Activated CD8-positive, alpha-beta memory T cell treated with anti-CD3 and anti-CD28 coated beads, Interleukin-2, amount 10 ng/mL, durations not matched to agents 7 days and 5 days (primary cell): ENCODE data around the gene EML1. TPM values are rescaled to one million over a fixed set of nuclear protein-coding genes. Genes with fewer than 3 reads are reported as not detected.

Experiments used
- ATAC-seq: fragments of 150-1000 bp; cut with Tn5 transposase; one replicate; pipeline ENCODE4 v1.10.0; 2021; ENCODE audit warnings: moderate library complexity
- CTCF ChIA-PET: fragments of 350-600 bp; sonication (Branson Sonifier 250); formaldehyde crosslinking; loops from one replicate; lab custom pipeline; 2021; ENCODE audit warnings: antibody characterized with exemption; lab: Charles Lee
- DNase-seq: peaks from one replicate; pipeline ENCODE4 v3.0.0-alpha.2; 2020
- H3K27ac Mint-ChIP-seq: one replicate; pipeline ENCODE4 v1.8.0; 2021; ENCODE audit warnings: mild to moderate bottlenecking, mixed read lengths
- H3K27me3 Mint-ChIP-seq: one replicate; pipeline ENCODE4 v1.8.0; 2021; ENCODE audit warnings: mixed read lengths
- H3K36me3 Mint-ChIP-seq: one replicate; pipeline ENCODE4 v1.8.0; 2021; ENCODE audit warnings: mild to moderate bottlenecking, mixed read lengths
- H3K4me1 Mint-ChIP-seq: one replicate; pipeline ENCODE4 v1.8.0; 2021; ENCODE audit warnings: mixed read lengths
- H3K4me3 Mint-ChIP-seq: one replicate; pipeline ENCODE4 v1.8.0; 2021; ENCODE audit warnings: mild to moderate bottlenecking, moderate library complexity, mixed read lengths
- H3K9me3 Mint-ChIP-seq: one replicate; pipeline ENCODE4 v1.8.0; 2022; ENCODE audit warnings: low read depth, mixed read lengths
- total RNA-seq, 2 experiments: library from RNA; stranded (reverse); gene quantifications; one replicate each; pipeline ENCODE4 v1.2.3, GENCODE V29; 2021

Gene EML1
- total RNA-seq, 2 experiments from 2014 or later = not detected

- Mint-ChIP-seq H3K4me3 (no peak overlapping the region), H3K4me1 (peaks cover 19% of the 10 kb centered on the region), H3K27ac (no peak overlapping the region), H3K36me3 (no peaks in the 10 kb centered on the region), H3K9me3 (no peaks in the 10 kb centered on the region), H3K27me3 (peaks cover 30% of the 10 kb centered on the region)
- CTCF ChIA-PET = interaction anchor here (1.0 kb wide), 1 partner anchor 21 kb away, joined by 3 read pairs; no protein-coding TSS in a partner anchor
- no peak for DNase-seq
- ATAC-seq = no peak
Measured at GRCh38 chr14:99751539-99752485, 41.4 kb upstream of the EML1 start.

DNA sequence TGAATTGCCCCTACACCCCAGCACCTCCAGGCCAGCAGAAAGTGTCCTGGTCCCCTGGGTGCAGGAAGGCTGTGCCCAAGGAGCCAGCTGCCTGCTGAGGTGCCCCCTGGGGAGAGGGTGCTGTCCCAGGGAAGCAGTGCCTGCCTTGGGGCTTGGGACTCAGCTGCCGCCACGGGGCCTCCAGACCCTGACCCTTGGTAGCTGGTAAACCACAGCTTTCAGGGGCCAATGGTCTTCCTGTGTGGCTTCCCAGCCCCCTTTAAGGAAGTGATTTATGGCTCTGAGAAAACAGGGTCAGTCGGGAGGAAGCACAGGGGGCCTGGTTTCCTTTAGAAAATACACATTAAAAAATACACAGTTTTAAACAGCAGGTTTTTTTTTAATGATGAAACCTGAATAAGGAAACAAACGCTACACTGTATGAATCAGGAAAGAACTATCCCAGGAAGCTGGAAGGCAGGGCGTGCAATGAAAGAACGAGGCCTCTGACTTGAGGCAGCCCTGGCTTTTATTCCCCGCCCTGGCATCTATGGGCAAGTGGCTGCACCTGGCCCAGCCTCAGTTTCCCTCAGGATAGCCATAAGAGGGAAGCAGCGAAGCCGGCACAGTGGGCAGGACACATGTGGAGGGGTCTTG is 40.6 kb upstream of the EML1 start:
- Mint-ChIP-seq H3K27ac (no peak overlapping the region), H3K9me3 (no peaks in the 10 kb centered on the region), H3K4me1 (peaks cover 19% of the 10 kb centered on the region), H3K36me3 (no peaks in the 10 kb centered on the region), H3K4me3 (no peak overlapping the region), H3K27me3 (peaks cover 30% of the 10 kb centered on the region)
- ATAC-seq (no peak), DNase-seq (no peak)
- CTCF ChIA-PET = no interaction called here

DNA sequence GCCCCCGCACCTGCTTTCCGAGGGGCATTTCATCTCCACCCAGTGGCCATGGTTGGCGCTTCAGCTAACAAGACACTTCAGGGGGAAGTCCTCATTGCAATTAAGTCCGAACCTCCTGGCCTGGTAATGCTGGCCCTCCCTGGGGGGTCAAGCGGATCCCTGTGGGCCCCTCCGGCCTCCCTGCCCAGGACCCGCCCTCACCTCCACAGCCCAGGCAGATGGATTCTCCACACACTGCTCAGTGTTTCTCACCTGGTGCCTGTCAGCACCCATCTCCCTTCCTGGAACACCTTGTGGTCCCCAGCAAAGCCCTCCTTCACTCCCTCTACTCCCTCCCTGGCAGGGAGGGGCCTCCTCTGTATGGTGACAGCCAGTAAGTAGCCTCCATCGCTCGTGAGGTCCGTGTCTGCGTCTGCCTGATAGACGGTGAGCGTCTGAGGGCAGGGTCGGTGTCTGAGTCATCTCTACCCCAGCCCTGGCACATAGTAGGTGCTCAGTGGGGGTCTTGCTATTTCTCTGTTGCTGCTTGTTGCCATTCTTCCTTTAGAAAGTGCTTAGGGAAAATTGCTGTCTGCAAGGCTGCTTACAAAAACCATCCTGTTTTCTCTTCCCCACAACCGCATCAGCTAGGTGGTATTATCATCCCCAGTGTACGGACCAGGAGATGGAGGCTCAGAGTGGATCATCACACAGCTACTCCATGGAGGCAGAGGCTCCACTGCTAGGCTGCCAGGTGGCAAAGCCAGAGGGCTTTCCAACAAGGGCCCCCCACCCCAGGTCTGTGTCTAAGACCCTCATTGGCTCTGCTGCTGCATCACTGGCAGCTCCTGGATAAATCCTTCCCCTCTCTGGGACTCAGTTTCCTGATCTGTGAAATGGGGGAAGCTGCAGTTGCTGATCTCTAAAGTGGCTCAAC is 39.7 kb upstream of the EML1 start:
- Mint-ChIP-seq H3K36me3 (no peaks in the 10 kb centered on the region), H3K27me3 (peaks cover 30% of the 10 kb centered on the region), H3K27ac (no peak overlapping the region), H3K4me1 (peaks cover 23% of the 10 kb centered on the region), H3K9me3 (no peaks in the 10 kb centered on the region), H3K4me3 (no peak overlapping the region)
- ATAC-seq (no peak), DNase-seq (no peak)
- CTCF ChIA-PET = interaction anchor here (1.0 kb wide), 1 partner anchor 23 kb away, joined by 4 read pairs; no protein-coding TSS in a partner anchor

DNA sequence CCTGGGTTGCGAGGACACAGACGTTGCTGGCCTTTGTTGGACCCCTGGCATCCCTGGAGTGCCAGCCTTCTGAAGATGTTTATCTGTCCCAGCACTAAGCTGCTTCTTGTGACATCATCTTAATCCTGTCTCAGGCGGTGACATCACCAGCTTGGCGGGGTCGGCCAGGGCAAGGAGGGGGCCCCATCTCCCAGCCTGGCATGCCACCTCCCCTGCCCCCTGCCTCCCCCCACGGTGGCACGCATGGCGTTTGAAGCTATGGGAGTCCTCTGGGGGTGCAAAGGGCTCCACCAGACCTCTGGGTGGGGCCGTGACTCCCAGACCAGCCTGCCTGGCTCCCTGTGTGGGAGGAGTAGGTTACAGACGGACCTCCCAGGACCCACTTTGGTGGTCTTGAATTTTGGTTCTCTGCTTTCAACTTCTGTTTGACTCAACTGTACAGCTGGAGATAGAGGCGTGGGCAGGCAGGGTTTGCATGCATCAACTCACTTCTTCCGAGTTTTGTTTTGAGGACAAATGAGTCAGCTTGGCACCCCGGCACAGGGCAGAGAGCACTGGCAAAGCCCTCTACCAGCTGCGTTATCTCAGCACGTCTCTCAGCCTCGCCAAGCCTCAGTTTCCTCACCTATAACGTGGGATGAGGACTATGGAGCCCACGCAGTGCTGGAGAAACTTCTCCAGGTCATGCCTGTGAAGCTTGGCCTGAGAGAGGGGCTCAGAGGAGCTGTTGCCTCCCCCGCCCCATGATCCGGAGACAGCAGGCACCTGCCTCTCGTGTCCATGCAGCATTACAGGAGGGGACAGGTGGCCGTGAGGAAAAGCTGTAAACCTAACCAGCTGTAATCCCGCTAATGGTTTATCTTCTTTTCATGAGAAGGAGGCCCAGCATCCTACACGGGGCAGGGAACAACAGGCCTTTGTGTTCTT is 38.8 kb upstream of the EML1 start:
- H3K36me3 Mint-ChIP-seq = no peaks in the 10 kb centered on the region
- ATAC-seq (no peak), DNase-seq (no peak)
- CTCF ChIA-PET = interaction anchor here (0.7 to 1.0 kb wide), 2 partner anchors 24 to 145 kb away, joined by 3 to 4 read pairs; no protein-coding TSS in a partner anchor
- H3K27ac Mint-ChIP-seq = no peak overlapping the region
- H3K4me3 Mint-ChIP-seq = no peak overlapping the region
- H3K9me3 Mint-ChIP-seq = no peaks in the 10 kb centered on the region
- H3K27me3 Mint-ChIP-seq = peaks cover 30% of the 10 kb centered on the region
- peaks cover 23% of the 10 kb centered on the region for H3K4me1 Mint-ChIP-seq

DNA sequence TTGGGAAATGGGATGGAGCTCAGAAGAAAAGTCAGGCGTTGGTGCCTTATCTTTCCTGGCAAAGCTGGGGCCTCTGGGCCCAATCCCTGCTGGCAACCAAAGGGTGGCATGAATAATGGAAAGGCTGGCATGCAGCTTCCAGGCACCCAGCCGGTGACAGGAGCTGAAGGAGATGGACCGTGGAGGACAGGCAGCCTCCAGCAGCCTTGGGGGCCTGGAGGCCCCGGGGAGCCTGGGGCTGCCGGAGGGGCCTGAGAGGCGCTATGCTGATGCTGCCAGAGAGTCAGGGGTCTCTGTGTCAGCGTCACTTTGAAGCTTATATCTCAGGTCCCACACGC is 38.2 kb upstream of the EML1 start:
- peaks cover 23% of the 10 kb centered on the region for H3K4me1 Mint-ChIP-seq
- H3K36me3 Mint-ChIP-seq = no peaks in the 10 kb centered on the region
- ATAC-seq (no peak), DNase-seq (no peak)
- peaks cover 30% of the 10 kb centered on the region for H3K27me3 Mint-ChIP-seq
- CTCF ChIA-PET = interaction anchor here (0.7 to 0.9 kb wide), 2 partner anchors 9 to 144 kb away, joined by 3 read pairs; no protein-coding TSS in a partner anchor
- H3K9me3 Mint-ChIP-seq = no peaks in the 10 kb centered on the region
- no peak overlapping the region for H3K27ac Mint-ChIP-seq
- no peak overlapping the region for H3K4me3 Mint-ChIP-seq

DNA sequence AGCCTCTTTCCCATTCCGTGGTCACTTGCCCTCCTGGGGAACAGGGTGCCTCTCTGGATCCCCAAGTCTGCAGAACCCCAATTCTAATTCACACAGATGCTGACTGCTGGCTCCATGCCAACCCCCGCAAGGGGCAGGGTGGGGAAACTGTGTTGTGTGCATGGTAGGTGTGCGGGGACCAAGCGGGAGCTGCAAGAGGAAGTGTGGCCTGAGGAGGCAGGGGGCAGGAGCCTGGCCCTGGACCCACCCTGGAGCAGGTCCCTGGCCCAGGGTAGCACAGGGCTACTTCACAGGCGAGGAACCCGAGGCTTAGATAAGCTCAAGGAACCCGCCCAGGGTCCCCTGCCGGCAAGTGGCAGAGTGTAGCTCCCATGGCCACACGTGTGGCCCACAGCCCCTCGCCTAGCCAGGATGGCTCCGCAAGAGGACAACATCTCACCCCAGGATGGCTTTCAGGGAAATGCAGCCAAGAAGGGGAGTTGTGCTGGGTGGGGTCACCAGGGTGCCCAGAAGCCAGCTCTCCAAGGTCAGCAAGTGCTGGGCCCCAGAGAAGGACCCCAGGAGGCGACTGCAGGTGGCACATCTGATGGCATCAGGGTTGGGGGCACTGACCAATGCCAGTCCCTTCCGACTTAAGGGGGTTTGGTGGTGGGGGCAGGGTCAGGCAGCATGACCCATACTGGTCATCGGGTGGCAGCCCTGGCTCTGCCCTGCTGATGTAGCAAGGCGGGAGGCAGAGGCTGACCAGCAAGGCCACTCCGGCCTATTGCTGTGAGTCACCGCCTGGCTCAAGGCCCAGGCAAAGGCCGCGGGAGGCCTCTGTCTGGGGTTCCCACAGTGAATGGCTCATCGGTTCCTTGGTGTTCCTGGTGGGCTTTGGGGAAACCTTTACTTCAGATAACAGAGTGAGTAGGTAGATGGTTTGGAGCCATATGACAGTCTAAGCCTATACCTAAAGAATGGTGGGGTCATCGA is 37.3 kb upstream of the EML1 start:
- Mint-ChIP-seq H3K27ac (no peak overlapping the region), H3K36me3 (no peaks in the 10 kb centered on the region), H3K9me3 (no peaks in the 10 kb centered on the region), H3K4me1 (peaks cover 23% of the 10 kb centered on the region), H3K27me3 (peaks cover 30% of the 10 kb centered on the region), H3K4me3 (no peak overlapping the region)
- ATAC-seq (no peak), DNase-seq (no peak)
- CTCF ChIA-PET = interaction anchor here (0.9 kb wide), 1 partner anchor 8 kb away, joined by 3 read pairs; no protein-coding TSS in a partner anchor

DNA sequence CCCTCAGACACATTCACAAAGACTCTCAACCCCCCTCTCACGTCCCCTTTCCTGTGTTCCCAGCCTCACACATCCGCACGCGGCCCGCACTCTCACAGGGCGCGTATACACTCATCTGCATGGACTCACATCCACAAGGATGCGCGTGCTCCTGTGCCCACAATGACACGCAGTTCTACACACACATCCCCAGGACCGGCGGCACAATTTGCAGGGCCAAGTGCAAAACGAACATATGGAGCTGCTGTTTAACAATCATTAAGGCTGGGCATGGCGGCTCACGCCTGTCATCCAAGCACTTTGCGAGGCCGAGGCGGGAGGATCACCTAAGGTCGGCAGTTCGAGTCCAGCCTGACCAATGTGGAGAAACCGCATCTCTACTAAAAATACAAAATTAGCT is 36.4 kb upstream of the EML1 start:
- Mint-ChIP-seq H3K4me1 (peaks cover 23% of the 10 kb centered on the region), H3K36me3 (no peaks in the 10 kb centered on the region), H3K4me3 (no peak overlapping the region), H3K27me3 (peaks cover 25% of the 10 kb centered on the region), H3K9me3 (no peaks in the 10 kb centered on the region), H3K27ac (no peak overlapping the region)
- ATAC-seq (no peak), DNase-seq (no peak)
- CTCF ChIA-PET = no interaction called here

DNA sequence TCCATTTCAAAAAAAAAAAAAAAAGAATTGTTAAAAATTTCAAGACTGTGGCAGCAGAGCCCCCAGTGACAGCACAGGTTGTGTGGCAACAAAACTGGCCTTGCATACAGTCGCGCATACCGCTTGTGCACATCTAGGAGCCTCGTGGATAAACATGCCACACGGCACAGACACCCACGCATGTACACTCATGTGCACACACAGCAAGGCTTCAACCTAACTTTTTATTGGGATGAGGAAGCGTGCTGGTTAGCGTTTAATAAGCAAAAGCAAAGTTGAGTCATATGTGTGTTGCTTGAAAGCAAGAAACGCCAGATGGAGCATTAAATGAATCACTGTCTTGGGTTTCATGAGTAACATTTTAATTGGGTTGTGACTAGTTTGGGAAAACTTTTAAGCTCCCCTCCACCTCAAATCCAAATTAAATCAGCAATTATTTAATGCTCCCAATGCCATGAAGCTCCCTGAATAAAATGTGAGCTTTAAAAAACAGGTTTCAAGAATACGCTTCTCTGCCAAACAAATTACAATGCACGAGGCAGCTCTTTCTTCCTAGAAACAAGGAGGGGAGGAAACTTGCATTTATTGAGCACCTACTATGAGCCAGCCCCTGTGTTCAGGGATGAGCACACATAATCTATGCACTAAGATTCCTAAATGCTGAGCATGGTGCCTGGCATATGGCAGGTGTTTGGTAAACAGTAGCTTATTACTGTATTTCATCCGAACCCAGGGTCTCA is 35.7 kb upstream of the EML1 start:
- no peak overlapping the region for H3K27ac Mint-ChIP-seq
- peaks cover 18% of the 10 kb centered on the region for H3K4me1 Mint-ChIP-seq
- H3K27me3 Mint-ChIP-seq = peaks cover 23% of the 10 kb centered on the region
- CTCF ChIA-PET = no interaction called here
- H3K4me3 Mint-ChIP-seq = no peak overlapping the region
- H3K9me3 Mint-ChIP-seq = no peaks in the 10 kb centered on the region
- ATAC-seq = no peak
- H3K36me3 Mint-ChIP-seq = no peaks in the 10 kb centered on the region
- DNase-seq = no peak

- Mint-ChIP-seq H3K4me3 (no peak overlapping the region), H3K4me1 (peaks cover 12% of the 10 kb centered on the region), H3K27me3 (peaks cover 19% of the 10 kb centered on the region), H3K9me3 (no peaks in the 10 kb centered on the region), H3K36me3 (no peaks in the 10 kb centered on the region), H3K27ac (no peak overlapping the region)
- CTCF ChIA-PET = no interaction called here
- ATAC-seq (no peak), DNase-seq (no peak)
Measured at GRCh38 chr14:99758121-99758821, 34.9 kb upstream of the EML1 start.

DNA sequence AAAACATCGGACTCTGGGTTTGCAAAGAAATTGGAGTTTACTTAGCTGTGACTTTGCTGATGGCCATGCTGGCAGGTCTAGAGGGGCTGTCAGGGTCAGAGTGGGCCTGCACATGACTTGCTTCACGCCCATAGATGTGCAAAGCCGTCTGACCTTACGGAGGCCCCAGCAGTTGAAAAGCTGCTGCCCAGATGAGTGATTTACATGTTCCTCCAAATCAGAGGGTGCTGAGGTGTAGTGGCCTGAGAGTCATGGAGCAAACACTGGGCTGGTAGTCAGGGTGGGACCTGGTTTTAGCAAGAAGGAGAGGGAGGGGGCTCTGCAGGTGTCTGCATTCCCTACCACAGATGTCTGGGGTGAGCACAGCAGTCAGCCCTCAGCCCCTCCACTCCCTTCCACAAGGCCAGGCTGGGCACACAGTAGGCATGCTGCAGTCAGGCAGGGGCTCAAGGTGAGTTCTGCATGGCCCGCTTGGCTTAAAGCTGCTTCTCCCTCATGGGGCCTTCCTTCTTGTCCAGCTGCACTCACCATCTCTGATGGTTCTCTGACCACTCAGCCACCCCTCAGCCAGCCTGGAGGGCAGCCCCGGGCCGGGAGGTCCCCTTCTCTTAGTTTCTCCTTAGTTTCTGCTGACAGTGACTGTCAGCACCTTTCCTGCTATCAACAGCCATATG is 34.2 kb upstream of the EML1 start:
- H3K36me3 Mint-ChIP-seq = no peaks in the 10 kb centered on the region
- no peak for ATAC-seq
- peaks cover 8% of the 10 kb centered on the region for H3K4me1 Mint-ChIP-seq
- no peak overlapping the region for H3K4me3 Mint-ChIP-seq
- CTCF ChIA-PET = no interaction called here
- DNase-seq = no peak
- peaks cover 14% of the 10 kb centered on the region for H3K27me3 Mint-ChIP-seq
- no peaks in the 10 kb centered on the region for H3K9me3 Mint-ChIP-seq
- no peak overlapping the region for H3K27ac Mint-ChIP-seq
